ENCODE results near the gene TMEM63C.
"Not testable (repeated sequence)": the region's sequence is repeated elsewhere in the genome, so short reads cannot be mapped to it uniquely, and the experiment has no call there.

The TMEM63C gene

GRCh38 chr14:77155083-77155482 is 26.5 kb upstream of the TMEM63C start:
- no peak for DNase-seq (ENCODE audit: low read depth in 2 of 2)
- no peak for TF ChIP-seq CTCF (IDR thresholded peaks at IDR 0.05; ENCODE audit: low read depth, low read length)
- H3K4me3 ChIP-seq (replicated peaks in 1 of 2; ENCODE audit: low read depth in 2 of 2, low read length in 2 of 2) = no peak overlapping the region

GRCh38 chr14:77157740-77158139 is 23.9 kb upstream of the TMEM63C start:
- no peak for DNase-seq (ENCODE audit: low read depth in 2 of 2)
- no peak for TF ChIP-seq CTCF (IDR thresholded peaks at IDR 0.05; ENCODE audit: low read depth, low read length)
- H3K4me3 ChIP-seq (replicated peaks in 1 of 2; ENCODE audit: low read depth in 2 of 2, low read length in 2 of 2) = no peak overlapping the region

- peak; percentile 63 to 71 for DNase-seq (ENCODE audit: low read depth in 2 of 2)
- no peak for TF ChIP-seq CTCF (IDR thresholded peaks at IDR 0.05; ENCODE audit: low read depth, low read length)
- no peak overlapping the region for H3K4me3 ChIP-seq (replicated peaks in 1 of 2; ENCODE audit: low read depth in 2 of 2, low read length in 2 of 2)
These were observed 23.3 kb upstream of the TMEM63C start for GRCh38 chr14:77158175-77158881.

GRCh38 chr14:77158882-77159255 is 22.7 kb upstream of the TMEM63C start:
- no peak for DNase-seq (ENCODE audit: low read depth in 2 of 2)
- no peak overlapping the region for H3K4me3 ChIP-seq (replicated peaks in 1 of 2; ENCODE audit: low read depth in 2 of 2, low read length in 2 of 2)
- TF ChIP-seq CTCF (IDR thresholded peaks at IDR 0.05; ENCODE audit: low read depth, low read length) = no peak

GRCh38 chr14:77161011-77161410 is 20.6 kb upstream of the TMEM63C start:
- TF ChIP-seq CTCF (IDR thresholded peaks at IDR 0.05; ENCODE audit: low read depth, low read length) = no peak
- no peak overlapping the region for H3K4me3 ChIP-seq (replicated peaks in 1 of 2; ENCODE audit: low read depth in 2 of 2, low read length in 2 of 2)
- no peak for DNase-seq (ENCODE audit: low read depth in 2 of 2)

- H3K4me3 ChIP-seq (replicated peaks in 1 of 2; ENCODE audit: low read depth in 2 of 2, low read length in 2 of 2) = no peak overlapping the region
- no peak for TF ChIP-seq CTCF (IDR thresholded peaks at IDR 0.05; ENCODE audit: low read depth, low read length)
- DNase-seq (ENCODE audit: low read depth in 2 of 2) = no peak
These were observed 11.6 kb upstream of the TMEM63C start for GRCh38 chr14:77170045-77170444.

GRCh38 chr14:77172916-77173315 is 8.7 kb upstream of the TMEM63C start:
- H3K4me3 ChIP-seq (replicated peaks in 1 of 2; ENCODE audit: low read depth in 2 of 2, low read length in 2 of 2) = no peak overlapping the region
- DNase-seq (ENCODE audit: low read depth in 2 of 2) = no peak
- TF ChIP-seq CTCF (IDR thresholded peaks at IDR 0.05; ENCODE audit: low read depth, low read length) = no peak

GRCh38 chr14:77173911-77174617 is 7.5 kb upstream of the TMEM63C start:
- H3K4me3 ChIP-seq (replicated peaks in 1 of 2; ENCODE audit: low read depth in 2 of 2, low read length in 2 of 2) = not testable (repeated sequence)
- DNase-seq (ENCODE audit: low read depth in 2 of 2) = peak in 1 of 2 donors; percentile 45

All from cardiac fibroblast (primary cell).